Neural cell (in vitro differentiated cells): ENCODE results near the gene CDK17. TPM values are rescaled to one million over a fixed set of nuclear protein-coding genes. Genes with fewer than 3 reads are reported as not detected.

Source experiments
- H2AFZ ChIP-seq: fragments of 200-600, 300-800 bp; sonication (generic), shearing (Covaris generic); 2 replicates; pipeline ENCODE4 v1.6.0; 2014; ENCODE audit warnings: low read depth, mild to moderate bottlenecking, antibody characterized with exemption, low read length, moderate library complexity
- H3F3A ChIP-seq: fragments of 200-600 bp; shearing (Covaris generic); 2 replicates; pipeline ENCODE4 v1.6.1; 2016; ENCODE audit warnings: mild to moderate bottlenecking, moderate library complexity, mixed read lengths, antibody characterized with exemption, low read length; ENCODE audit not compliant: insufficient read depth, poor library complexity, severe bottlenecking
- H3K27ac ChIP-seq: fragments of 200-600, 300-800 bp; sonication (generic), shearing (Covaris generic); 2 replicates; pipeline ENCODE4 v1.5.1; 2014; ENCODE audit warnings: mild to moderate bottlenecking, low read length, moderate library complexity
- H3K27me3 ChIP-seq: fragments of 300-800, 200-600 bp; sonication (generic), shearing (Covaris generic); 2 replicates; pipeline ENCODE4 v1.6.0; 2014; ENCODE audit warnings: mild to moderate bottlenecking, low read depth, low read length, moderate library complexity; ENCODE audit not compliant: insufficient read depth
- H3K36me3 ChIP-seq: fragments of 300-800, 200-600 bp; sonication (generic), shearing (Covaris generic); 2 replicates; pipeline ENCODE4 v1.5.1; 2014; ENCODE audit warnings: mild to moderate bottlenecking, antibody characterized with exemption, low read length, moderate library complexity; ENCODE audit not compliant: insufficient read depth
- H3K4me2 ChIP-seq: fragments of 300-800, 200-600 bp; sonication (generic), shearing (Covaris generic); 2 replicates; pipeline ENCODE4 v1.6.0; 2014; ENCODE audit warnings: mild to moderate bottlenecking, low read length
- H3K4me3 ChIP-seq: fragments of 300-800, 200-600 bp; sonication (generic), shearing (Covaris generic); 2 replicates; pipeline ENCODE4 v1.5.1; 2014; ENCODE audit warnings: mild to moderate bottlenecking, low read length, moderate library complexity
- H3K79me2 ChIP-seq: fragments of 200-600 bp; shearing (Covaris generic); replicated peaks from 2 replicates; pipeline ENCODE4 v1.6.0; 2014; ENCODE audit warnings: mild to moderate bottlenecking, low read length, moderate library complexity; ENCODE audit not compliant: insufficient read depth
- H3K9ac ChIP-seq: fragments of 300-800, 200-600 bp; sonication (generic), shearing (Covaris generic); 2 replicates; pipeline ENCODE4 v1.6.1; 2016; ENCODE audit warnings: mild to moderate bottlenecking, low read length, mixed read lengths
- H3K9me2 ChIP-seq: fragments of 200-600 bp; shearing (Covaris generic); 2 replicates; pipeline ENCODE4 v1.6.1; 2016; ENCODE audit warnings: mild to moderate bottlenecking, low read length, mixed read lengths; ENCODE audit not compliant: insufficient read depth
- H3K9me3 ChIP-seq: fragments of 200-600, 300-800 bp; sonication (generic), shearing (Covaris generic); 2 replicates; pipeline ENCODE4 v1.6.1; 2016; ENCODE audit warnings: mild to moderate bottlenecking, mixed run types, low read length, moderate library complexity, mixed read lengths
- H4K20me1 ChIP-seq: fragments of 200-600 bp; shearing (Covaris generic); 2 replicates; pipeline ENCODE4 v1.6.1; 2016; ENCODE audit warnings: mild to moderate bottlenecking, mixed run types; ENCODE audit not compliant: insufficient read depth
- EP300 ChIP-seq: fragments of 450-650 bp; conservative IDR thresholded peaks from 2 replicates; pipeline ENCODE4 v1.6.1; 2014; ENCODE audit warnings: antibody characterized with exemption, mild to moderate bottlenecking, moderate library complexity; ENCODE audit not compliant: poor library complexity, severe bottlenecking
- EZH2 ChIP-seq: fragments of 200-600, 300-800 bp; shearing (Covaris generic), sonication (generic); IDR thresholded peaks from 2 replicates; pipeline ENCODE4 v1.6.1; 2014; ENCODE audit warnings: antibody characterized with exemption, low read length, borderline replicate concordance, mild to moderate bottlenecking; ENCODE audit not compliant: insufficient read depth, poor library complexity, severe bottlenecking
- MXI1 ChIP-seq: fragments of 450-650 bp; conservative IDR thresholded peaks from 2 replicates; pipeline ENCODE4 v1.6.1; 2014; ENCODE audit warnings: antibody characterized with exemption, mild to moderate bottlenecking; ENCODE audit not compliant: poor library complexity, severe bottlenecking
- POLR2AphosphoS5 ChIP-seq: IDR thresholded peaks from 2 replicates; pipeline ENCODE4 v1.6.1; 2012
- RAD21 ChIP-seq: fragments of 450-650 bp; conservative IDR thresholded peaks from 2 replicates; pipeline ENCODE4 v1.6.1; 2014; ENCODE audit warnings: antibody characterized with exemption, mild to moderate bottlenecking, moderate library complexity
- SMC3 ChIP-seq: fragments of 450-650 bp; conservative IDR thresholded peaks from 2 replicates; pipeline ENCODE4 v1.6.1; 2014; ENCODE audit warnings: antibody characterized with exemption, mild to moderate bottlenecking, moderate library complexity; ENCODE audit not compliant: poor library complexity
- TAF1 ChIP-seq: IDR thresholded peaks from 2 replicates; pipeline ENCODE4 v1.6.1; 2012; ENCODE audit warnings: low read depth
- polyA plus RNA-seq: library from polyadenylated mRNA; depleted of rRNA; stranded (reverse); fragments of >200 nt; gene quantifications from 2 replicates; pipeline ENCODE4 v1.2.3, GENCODE V29; 2014
- TF ChIP-seq, protein P1 (sequence below): fragments of 450-650 bp; IDR thresholded peaks from 2 replicates; pipeline ENCODE4 v1.5.1; 2014; ENCODE audit warnings: antibody characterized with exemption, mild to moderate bottlenecking, moderate library complexity; ENCODE audit not compliant: poor library complexity, severe bottlenecking
- TF ChIP-seq, protein P2 (sequence below): IDR thresholded peaks from 2 replicates; pipeline ENCODE4 v1.6.1; 2012; ENCODE audit warnings: borderline replicate concordance

Gene CDK17
- polyA plus RNA-seq, 1 donor from 2014 or later = 119 TPM

DNA sequence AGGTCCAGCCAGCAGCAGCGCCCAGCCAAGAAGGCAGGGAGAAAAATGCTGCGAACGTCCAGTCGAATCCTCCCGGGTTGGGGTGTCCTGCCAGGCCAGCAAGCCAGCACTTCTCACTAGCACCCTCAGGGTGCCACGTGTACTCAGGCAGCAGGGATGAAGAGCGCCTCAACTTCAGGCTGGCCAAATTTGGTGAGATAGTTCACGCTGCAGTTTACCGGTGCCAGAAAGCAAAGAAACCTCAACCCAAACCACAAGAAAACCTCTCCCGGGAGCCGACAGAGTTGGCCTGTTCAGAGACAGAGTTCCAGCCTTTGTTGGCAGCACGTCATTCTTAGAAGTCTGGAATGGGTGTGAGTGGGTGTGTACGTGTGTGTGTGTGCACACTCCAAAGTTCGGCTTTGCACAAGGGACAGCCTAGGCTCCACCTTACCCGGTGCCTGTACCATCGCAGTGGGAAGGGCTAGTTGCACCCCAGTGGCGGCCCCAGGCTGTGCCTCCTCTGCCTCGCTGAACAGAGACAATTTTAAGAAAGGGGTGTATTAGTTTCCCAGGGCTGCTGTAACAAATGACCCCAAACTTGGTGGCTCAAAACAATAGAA, 163.9 kb downstream of the CDK17 start (continued):
- no peak for TF ChIP-seq RAD21

DNA sequence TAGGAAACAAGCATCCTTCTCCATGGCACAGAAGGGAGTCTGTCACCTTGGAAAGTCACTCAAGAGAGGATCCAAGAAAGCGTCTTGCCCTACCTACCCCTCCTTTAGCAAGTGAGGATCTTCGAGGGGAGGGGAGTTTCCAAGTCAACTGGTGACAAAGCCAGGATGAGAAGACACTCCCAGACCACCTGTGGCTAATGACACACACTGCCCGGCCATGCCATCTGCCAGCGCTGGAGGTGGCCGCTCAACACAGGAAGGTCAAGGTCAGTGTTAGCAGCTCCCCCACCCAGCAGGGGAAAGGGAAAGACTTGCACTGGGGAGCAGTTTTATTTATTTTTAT, 164.8 kb downstream of the CDK17 start:
- TF ChIP-seq TAF1 = no peak
- TF ChIP-seq, protein P1, sequence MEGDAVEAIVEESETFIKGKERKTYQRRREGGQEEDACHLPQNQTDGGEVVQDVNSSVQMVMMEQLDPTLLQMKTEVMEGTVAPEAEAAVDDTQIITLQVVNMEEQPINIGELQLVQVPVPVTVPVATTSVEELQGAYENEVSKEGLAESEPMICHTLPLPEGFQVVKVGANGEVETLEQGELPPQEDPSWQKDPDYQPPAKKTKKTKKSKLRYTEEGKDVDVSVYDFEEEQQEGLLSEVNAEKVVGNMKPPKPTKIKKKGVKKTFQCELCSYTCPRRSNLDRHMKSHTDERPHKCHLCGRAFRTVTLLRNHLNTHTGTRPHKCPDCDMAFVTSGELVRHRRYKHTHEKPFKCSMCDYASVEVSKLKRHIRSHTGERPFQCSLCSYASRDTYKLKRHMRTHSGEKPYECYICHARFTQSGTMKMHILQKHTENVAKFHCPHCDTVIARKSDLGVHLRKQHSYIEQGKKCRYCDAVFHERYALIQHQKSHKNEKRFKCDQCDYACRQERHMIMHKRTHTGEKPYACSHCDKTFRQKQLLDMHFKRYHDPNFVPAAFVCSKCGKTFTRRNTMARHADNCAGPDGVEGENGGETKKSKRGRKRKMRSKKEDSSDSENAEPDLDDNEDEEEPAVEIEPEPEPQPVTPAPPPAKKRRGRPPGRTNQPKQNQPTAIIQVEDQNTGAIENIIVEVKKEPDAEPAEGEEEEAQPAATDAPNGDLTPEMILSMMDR = no peak
- no peak for TF ChIP-seq EP300
- TF ChIP-seq RAD21 = no peak
- no peak for TF ChIP-seq MXI1
- no peak for TF ChIP-seq EZH2
- TF ChIP-seq, protein P2, sequence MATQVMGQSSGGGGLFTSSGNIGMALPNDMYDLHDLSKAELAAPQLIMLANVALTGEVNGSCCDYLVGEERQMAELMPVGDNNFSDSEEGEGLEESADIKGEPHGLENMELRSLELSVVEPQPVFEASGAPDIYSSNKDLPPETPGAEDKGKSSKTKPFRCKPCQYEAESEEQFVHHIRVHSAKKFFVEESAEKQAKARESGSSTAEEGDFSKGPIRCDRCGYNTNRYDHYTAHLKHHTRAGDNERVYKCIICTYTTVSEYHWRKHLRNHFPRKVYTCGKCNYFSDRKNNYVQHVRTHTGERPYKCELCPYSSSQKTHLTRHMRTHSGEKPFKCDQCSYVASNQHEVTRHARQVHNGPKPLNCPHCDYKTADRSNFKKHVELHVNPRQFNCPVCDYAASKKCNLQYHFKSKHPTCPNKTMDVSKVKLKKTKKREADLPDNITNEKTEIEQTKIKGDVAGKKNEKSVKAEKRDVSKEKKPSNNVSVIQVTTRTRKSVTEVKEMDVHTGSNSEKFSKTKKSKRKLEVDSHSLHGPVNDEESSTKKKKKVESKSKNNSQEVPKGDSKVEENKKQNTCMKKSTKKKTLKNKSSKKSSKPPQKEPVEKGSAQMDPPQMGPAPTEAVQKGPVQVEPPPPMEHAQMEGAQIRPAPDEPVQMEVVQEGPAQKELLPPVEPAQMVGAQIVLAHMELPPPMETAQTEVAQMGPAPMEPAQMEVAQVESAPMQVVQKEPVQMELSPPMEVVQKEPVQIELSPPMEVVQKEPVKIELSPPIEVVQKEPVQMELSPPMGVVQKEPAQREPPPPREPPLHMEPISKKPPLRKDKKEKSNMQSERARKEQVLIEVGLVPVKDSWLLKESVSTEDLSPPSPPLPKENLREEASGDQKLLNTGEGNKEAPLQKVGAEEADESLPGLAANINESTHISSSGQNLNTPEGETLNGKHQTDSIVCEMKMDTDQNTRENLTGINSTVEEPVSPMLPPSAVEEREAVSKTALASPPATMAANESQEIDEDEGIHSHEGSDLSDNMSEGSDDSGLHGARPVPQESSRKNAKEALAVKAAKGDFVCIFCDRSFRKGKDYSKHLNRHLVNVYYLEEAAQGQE = no peak
- no peak for TF ChIP-seq SMC3
- TF ChIP-seq POLR2AphosphoS5 = no peak
- Histone ChIP-seq H4K20me1 (no peaks in the 10 kb centered on the region), H3K27me3 (no peaks in the 10 kb centered on the region), H3K27ac (no peak overlapping the region), H2AFZ (no peak overlapping the region), H3K9me3 (no peaks in the 10 kb centered on the region), H3K4me2 (no peak overlapping the region), H3K9me2 (no peaks in the 10 kb centered on the region), H3F3A (no peaks in the 10 kb centered on the region), H3K36me3 (no peaks in the 10 kb centered on the region), H3K79me2 (no peaks in the 10 kb centered on the region), H3K4me3 (no peak overlapping the region), H3K9ac (no peak overlapping the region)

DNA sequence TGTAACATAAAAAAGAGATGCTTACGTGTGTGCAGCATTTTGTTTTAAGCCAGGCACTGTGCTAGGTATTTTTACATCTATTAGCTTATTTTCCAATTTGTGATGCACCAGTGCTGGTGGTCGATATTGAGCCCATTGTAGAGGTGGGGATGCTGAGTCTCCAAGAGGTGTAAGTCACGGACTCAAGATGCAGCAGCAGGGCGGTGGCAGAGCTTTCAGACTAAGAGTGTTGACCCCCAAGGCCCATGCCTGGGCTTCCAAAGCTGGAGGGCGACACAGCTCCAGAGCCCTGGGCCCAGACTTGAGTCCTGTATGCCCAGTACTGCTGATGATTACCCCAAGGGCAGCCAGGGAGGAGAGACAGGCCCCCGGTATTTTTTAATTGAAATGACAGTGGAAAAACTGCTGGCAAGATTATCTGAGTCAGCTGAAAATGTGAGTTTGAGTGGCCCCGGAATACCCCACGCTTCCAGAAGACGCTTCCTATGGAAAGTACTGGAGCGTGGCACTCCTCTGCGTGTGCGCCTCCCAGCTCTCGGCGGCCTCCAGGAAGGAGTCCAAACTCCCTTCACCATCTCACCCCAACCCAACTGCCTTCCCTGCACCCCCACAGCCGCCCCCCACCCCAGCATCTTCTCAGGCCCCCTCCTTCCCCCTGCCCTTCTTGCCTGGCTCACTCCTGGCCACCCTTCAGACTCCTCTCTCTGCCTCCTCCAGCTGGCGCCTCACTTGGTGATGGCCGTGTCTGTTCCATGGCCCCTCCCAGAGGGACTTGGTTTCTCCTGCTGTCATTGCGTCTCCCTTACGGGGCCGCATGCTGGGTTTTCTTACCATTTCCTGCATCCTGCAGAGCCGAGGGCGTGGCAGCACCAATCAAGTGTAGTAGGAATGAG, 165.4 kb downstream of the CDK17 start:
- Histone ChIP-seq H2AFZ (no peak overlapping the region), H3K79me2 (no peaks in the 10 kb centered on the region), H3K36me3 (no peaks in the 10 kb centered on the region), H3K4me2 (no peak overlapping the region), H3K4me3 (no peak overlapping the region), H3K27me3 (no peaks in the 10 kb centered on the region), H4K20me1 (no peaks in the 10 kb centered on the region), H3K27ac (no peak overlapping the region), H3F3A (no peaks in the 10 kb centered on the region), H3K9ac (no peak overlapping the region), H3K9me2 (no peaks in the 10 kb centered on the region), H3K9me3 (no peaks in the 10 kb centered on the region)
- TF ChIP-seq POLR2AphosphoS5 (no peak), TAF1 (no peak), EP300 (no peak), MXI1 (no peak), SMC3 (no peak), EZH2 (no peak), RAD21 (no peak)
- TF ChIP-seq, protein P1 = no peak
- TF ChIP-seq, protein P2 = no peak
